ENCODE results near the gene MMAB.

GRCh38 chr12:109513977-109514376, 59.3 kb downstream of the MMAB start:
- TF ChIP-seq CTCF (IDR thresholded peaks at IDR 0.05) (no peak), POLR2A (IDR thresholded peaks at IDR 0.05) (no peak), EP300 (IDR thresholded peaks at IDR 0.05) (no peak), POLR2AphosphoS5 (IDR thresholded peaks at IDR 0.05) (no peak)

All from gastroesophageal sphincter (tissue), 3 donors.